CD4-positive, alpha-beta T cell treated with Interleukin-12 subunit alpha and Interleukin-12 subunit beta, for 1 hour (primary cell): ENCODE results near the gene CD274.
"Not testable (repeated sequence)": the region's sequence is repeated elsewhere in the genome, so short reads cannot be mapped to it uniquely, and the experiment has no call there.

Experiments
- DNase-seq: peaks from one replicate; pipeline ENCODE4 v3.0.0-alpha.2; 2020

The CD274 gene

DNA sequence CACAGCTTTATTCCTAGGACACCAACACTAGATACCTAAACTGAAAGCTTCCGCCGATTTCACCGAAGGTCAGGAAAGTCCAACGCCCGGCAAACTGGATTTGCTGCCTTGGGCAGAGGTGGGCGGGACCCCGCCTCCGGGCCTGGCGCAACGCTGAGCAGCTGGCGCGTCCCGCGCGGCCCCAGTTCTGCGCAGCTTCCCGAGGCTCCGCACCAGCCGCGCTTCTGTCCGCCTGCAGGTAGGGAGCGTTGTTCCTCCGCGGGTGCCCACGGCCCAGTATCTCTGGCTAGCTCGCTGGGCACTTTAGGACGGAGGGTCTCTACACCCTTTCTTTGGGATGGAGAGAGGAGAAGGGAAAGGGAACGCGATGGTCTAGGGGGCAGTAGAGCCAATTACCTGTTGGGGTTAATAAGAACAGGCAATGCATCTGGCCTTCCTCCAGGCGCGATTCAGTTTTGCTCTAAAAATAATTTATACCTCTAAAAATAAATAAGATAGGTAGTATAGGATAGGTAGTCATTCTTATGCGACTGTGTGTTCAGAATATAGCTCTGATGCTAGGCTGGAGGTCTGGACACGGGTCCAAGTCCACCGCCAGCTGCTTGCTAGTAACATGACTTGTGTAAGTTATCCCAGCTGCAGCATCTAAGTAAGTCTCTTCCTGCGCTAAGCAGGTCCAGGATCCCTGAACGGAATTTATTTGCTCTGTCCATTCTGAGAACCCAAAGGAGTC is at the start of gene CD274:
Gene CD274 (plus strand): TSS at position 184 of the 733 bp plus-strand sequence. CDS start 5,572 bp downstream, outside the sequence.
- peak; percentile 87 for DNase-seq

DNA sequence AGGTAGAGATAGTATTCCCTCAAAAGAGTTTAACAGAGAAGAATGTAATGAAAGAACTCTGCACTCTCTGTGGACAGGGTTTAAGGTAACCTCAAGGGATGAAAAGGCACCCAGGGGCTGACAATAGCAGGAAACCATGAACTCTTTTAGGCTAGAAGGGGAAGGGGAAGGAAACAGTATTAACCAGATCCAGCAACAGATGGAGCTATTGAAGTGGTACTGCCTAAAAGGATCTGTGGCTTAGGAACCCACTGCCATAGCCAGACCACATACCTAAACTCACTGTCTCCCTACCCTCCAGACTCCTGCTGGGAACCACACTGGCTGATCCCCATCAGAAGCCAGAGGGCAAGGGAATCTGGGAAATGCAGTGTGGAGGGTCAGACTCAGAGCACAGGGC is 48.1 kb upstream of the CD274 start:
- DNase-seq, result no peak

- no peak for DNase-seq
Observed at GRCh38 chr9:5408596-5408995, 41.7 kb upstream of the CD274 start.

GRCh38 chr9:5416953-5417352 is 33.4 kb upstream of the CD274 start:
- DNase-seq, result no peak

GRCh38 chr9:5418481-5418880 is 31.9 kb upstream of the CD274 start:
- DNase-seq, result no peak

GRCh38 chr9:5419987-5420386 is 30.4 kb upstream of the CD274 start:
- no peak for DNase-seq

DNA sequence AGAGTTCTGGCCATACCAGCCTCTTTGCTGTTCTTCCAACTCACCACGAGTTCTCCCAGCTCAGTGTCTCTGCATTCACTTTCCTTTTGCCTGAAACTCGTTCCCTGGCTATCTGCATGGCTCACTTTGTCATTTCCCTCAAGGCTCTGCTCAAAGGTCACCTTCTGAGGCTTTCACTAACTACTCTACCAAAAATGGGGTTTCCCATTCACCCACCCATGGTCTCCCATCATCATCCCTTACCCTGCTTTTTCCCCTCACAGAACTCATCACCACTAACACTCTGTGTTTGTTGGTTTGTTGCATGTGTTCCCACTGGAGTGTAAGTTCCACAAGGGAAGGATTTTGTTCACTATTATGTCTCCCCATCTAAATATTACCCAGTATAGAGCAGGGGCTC is 29.2 kb upstream of the CD274 start:
- no peak for DNase-seq

- DNase-seq, result no peak
Observed at GRCh38 chr9:5422276-5422675, 28.1 kb upstream of the CD274 start.

DNA sequence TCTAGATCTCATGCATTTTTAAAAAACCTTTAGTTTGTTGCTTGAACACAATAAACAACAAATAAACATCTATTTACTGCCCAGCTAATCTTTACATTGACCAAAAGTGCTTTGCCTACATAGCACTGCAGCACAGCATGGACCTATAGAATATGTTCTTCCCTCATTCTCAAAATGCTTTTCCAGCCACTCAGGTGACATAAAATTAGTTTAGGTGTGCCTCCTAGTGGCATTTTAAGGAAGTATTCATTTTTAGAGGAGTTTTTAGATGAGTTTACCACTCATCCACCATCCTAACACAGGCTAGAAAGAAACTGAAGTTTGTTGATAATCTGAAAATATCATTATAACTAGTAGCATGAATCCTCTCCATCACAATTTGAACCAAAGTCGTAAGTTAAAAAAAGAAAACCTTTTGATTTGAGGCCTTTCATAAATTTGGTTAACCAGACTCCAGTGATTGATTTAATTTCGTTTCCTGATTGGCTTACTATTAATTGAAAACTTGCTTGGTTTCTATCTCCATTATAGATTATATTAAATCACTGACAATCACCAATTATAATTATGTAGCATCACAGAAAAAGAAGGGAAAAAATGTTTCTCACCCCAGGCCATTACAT is 25.2 kb upstream of the CD274 start:
- peak; percentile 63 for DNase-seq

- DNase-seq, result no peak
Observed at GRCh38 chr9:5427005-5427404, 23.3 kb upstream of the CD274 start.

DNA sequence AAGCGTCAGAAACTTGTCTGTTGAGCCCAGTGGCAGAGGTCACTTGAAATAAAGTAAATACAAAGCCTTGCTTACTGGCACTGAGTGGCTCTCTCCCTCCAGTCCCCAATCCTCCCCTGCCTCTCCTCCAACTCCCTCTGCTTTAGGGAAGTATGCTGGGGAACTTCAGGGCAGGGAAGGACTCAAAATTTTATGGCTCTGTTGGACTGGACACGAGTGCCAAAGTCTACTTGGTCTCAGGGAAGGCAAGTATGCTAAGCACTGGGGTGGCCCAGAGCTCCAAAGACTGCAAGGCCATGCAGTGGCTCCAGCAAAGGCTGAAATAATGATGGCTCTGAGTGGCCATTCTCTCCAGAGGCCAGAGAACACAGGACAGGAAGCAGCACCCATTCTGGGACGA is 22.2 kb upstream of the CD274 start:
- no peak for DNase-seq

DNA sequence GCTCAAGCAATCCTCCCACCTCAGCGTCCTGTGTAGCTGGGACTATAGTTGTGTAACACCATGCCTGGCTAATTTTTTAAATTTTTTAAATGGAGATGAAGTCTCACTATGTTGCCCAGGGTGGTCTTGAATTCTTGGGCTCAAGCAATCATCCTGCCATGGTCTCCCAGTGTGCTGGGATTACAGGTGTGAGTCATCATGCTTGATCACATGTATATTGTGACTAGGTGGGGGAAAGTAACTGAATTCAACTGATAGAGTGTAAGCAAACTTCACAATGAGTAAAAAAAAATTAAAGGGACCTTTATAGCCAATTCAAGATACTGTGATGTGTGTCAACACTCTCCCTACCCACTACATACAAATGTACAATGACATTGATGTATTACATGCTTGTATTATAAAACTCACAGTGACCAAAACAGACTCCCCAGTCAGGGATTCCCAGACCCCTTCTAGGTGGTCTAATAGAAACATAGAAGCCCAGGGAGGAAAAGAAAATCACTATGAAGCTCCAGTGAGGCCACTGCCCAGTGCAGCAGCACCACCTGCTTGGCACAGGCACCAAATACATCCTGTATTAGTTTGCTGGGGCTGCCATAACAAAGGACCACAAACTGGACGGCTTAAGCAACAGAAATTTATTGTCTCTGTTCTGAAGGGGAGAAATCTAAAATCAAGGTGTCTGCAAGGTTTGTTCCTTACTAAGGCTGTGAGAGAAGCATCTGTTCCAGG is 21.4 kb upstream of the CD274 start:
- no peak for DNase-seq

- no peak for DNase-seq
Observed at GRCh38 chr9:5429873-5430564, 20.3 kb upstream of the CD274 start.

GRCh38 chr9:5430912-5431311 is 19.4 kb upstream of the CD274 start:
- no peak for DNase-seq

- not testable (repeated sequence) for DNase-seq
Observed at GRCh38 chr9:5432890-5433289, 17.5 kb upstream of the CD274 start.

DNA sequence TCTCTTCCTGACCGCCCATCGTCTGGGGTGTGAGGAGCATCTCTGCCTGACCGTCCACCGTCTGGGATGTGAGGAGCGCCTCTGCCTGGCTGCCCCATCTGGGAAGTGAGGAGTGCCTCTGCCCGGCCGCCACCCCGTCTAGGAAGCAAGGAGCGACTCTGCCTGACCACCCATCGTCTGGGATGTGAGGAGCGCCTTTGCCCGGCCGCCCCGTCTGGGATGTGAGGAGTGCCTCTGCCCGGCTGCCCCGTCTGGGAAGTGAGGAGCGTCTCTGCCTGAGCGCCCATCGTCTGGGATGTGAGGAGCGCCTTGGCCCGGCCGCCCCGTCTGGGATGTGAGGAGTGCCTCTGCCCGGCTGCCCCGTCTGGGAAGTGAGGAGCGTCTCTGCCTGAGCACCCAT is 17.0 kb upstream of the CD274 start:
- not testable (repeated sequence) for DNase-seq

DNA sequence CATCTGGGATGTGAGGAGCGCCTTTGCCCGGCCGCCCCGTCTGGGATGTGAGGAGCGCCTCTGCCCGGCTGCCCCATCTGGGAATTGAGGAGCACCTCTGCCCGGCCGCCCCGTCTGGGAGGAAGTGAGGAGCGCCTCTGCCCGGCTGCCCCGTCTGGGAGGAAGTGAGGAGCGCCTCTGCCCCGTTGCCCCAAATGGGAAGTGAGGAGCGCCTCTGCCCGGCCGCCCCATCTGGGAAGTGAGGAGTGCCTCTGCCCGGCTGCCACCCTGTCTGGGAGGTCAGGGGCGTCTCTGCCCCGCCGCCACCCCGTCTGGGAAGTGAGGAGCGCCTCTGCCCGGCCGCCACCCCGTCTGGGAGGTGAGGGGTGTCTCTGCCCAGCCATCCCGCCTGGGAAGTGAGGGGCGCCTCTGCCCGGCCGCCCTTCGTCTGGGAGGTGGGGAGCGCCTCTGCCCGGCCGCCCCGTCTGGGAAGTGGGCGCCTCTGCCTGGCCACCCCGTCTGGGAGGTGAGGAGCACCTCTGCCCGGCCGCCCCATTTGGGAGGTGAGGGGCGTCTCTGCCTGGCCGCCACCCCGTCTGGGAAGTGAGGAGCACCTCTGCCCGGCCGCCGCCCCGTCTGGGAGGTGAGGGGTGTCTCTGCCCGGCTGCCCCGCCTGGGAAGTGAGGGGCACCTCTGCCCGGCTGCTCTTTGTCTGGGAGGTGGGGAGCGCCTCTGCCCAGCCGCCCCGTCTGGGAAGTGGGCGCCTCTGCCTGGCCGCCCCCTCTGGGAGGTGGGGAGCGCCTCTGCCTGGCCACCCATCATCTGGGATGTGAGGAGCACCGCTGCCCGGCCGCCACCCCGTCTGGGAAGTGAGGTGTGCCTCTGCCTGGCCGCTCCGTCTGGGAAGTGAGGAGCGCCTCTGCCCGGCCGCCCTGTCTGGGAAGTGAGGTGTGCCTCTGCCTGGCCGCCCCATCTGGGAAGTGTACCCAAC is 16.2 kb upstream of the CD274 start:
- DNase-seq, result not testable (repeated sequence)

DNA sequence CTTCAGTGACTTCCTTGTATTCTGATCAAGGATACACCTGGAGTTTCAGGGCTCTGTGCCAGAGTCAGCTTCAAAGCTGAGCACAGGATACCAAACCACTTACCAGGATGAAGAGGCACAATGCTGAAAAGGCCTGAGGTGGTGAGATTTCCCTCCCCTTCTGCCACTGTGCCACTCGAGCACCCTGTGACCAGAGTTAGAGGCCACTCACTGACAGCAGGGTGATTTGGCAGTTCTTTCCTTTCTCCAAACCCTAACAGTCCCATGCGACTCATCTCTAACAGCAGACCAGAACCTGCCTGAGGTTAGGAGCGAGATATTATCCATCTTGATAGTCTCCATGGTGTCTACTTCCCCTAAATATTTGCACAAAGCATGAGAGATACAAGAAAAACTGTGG is 14.4 kb upstream of the CD274 start:
- DNase-seq, result no peak

- no peak for DNase-seq
Observed at GRCh38 chr9:5436441-5436840, 13.9 kb upstream of the CD274 start.

DNA sequence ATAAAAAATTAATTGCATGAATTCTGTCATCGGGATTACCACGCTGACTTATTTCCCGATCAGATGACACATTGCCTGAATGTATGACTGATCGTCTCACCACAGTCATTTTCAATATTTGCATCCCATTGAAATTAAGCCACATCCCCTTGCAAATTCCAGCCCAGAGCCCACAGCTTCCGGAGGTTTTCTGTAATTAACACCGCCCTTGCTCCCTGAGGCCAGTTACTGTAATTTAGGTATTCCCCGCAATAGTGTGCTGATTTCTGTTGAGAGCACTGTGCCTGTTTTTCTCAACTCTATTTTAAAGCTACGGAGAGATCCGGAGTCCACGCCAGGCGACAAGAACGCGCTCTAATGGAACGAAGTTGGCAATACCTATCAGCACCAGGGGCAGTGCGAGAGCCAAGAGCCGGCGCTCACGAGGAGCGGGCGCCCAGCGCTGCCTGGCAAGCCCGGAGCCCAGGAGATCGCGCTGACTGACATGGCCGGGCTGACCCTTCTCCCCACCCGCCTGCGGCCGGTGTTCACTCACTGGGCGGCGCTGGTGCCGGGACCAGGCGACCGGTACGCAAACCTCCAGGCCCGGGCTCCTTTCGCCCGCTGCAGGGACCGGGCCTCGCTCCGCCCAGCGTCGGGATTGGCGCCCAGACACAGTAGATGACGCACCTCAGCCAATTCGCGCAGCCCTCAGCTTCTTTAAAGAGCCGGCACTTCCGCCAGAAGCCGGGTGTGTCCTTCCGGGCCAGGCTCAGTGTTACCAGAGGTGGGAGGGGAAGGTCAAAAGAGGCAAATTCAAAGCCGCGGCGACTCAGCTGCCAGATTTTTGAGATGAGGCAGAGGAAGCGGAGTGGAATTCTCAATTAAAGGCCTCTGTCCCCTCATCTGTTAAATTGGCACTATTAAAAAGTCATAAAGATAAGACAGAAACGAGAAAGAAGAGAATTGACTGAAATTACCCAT is 12.8 kb upstream of the CD274 start, which contains the start of gene PLGRKT:
Gene PLGRKT (minus strand): TSS at position 672 of the 963 bp plus-strand sequence. CDS start 5,948 bp downstream, outside the sequence.
- DNase-seq, result peak; percentile 92
